Astrocyte of the spinal cord (primary cell): ENCODE results near the gene SPAG4.

Experiments
- DNase-seq: peaks from one replicate; pipeline ENCODE4 v3.0.0; 2011; ENCODE audit warnings: low read depth, low spot score
- H3K4me3 ChIP-seq: 2 replicates; pipeline ENCODE4 v1.5.1; 2011; ENCODE audit warnings: low read depth, mild to moderate bottlenecking, low read length, moderate library complexity
- in situ Hi-C: cut with HindIII; loops from 2 replicates; pipeline ENCODE4 v1.10.0; 2017; ENCODE audit warnings: low sequenced_read_pairs
- TF ChIP-seq, protein P1 (sequence below): IDR thresholded peaks from 2 replicates; pipeline ENCODE4 v1.5.1; 2012; ENCODE audit warnings: low read depth, mild to moderate bottlenecking, low read length, inconsistent platforms

SPAG4 gene

DNA sequence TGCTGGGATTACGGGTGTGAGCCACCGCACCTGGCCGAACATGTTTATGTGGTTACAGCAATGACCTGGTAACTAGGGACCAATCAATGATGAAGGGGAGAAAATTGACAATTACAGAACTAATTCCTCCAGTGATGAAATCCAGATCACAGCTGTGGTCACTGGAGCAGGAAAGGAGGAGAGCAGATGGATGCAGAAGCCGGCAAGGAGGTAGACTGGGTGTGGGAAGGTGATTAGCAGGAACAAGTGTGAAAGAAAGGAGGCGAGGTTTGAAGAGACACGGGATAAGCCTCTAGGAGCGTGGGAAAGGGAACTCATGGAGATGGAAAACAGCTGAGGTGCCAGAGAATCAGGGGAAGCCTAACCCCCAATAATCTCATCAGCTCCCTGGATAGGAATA, 17.2 kb upstream of the SPAG4 start:
- no peak overlapping the region for H3K4me3 ChIP-seq
- DNase-seq: no peak
- TF ChIP-seq, protein P1, sequence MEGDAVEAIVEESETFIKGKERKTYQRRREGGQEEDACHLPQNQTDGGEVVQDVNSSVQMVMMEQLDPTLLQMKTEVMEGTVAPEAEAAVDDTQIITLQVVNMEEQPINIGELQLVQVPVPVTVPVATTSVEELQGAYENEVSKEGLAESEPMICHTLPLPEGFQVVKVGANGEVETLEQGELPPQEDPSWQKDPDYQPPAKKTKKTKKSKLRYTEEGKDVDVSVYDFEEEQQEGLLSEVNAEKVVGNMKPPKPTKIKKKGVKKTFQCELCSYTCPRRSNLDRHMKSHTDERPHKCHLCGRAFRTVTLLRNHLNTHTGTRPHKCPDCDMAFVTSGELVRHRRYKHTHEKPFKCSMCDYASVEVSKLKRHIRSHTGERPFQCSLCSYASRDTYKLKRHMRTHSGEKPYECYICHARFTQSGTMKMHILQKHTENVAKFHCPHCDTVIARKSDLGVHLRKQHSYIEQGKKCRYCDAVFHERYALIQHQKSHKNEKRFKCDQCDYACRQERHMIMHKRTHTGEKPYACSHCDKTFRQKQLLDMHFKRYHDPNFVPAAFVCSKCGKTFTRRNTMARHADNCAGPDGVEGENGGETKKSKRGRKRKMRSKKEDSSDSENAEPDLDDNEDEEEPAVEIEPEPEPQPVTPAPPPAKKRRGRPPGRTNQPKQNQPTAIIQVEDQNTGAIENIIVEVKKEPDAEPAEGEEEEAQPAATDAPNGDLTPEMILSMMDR: no peak
- in situ Hi-C loops: no loop called here

DNA sequence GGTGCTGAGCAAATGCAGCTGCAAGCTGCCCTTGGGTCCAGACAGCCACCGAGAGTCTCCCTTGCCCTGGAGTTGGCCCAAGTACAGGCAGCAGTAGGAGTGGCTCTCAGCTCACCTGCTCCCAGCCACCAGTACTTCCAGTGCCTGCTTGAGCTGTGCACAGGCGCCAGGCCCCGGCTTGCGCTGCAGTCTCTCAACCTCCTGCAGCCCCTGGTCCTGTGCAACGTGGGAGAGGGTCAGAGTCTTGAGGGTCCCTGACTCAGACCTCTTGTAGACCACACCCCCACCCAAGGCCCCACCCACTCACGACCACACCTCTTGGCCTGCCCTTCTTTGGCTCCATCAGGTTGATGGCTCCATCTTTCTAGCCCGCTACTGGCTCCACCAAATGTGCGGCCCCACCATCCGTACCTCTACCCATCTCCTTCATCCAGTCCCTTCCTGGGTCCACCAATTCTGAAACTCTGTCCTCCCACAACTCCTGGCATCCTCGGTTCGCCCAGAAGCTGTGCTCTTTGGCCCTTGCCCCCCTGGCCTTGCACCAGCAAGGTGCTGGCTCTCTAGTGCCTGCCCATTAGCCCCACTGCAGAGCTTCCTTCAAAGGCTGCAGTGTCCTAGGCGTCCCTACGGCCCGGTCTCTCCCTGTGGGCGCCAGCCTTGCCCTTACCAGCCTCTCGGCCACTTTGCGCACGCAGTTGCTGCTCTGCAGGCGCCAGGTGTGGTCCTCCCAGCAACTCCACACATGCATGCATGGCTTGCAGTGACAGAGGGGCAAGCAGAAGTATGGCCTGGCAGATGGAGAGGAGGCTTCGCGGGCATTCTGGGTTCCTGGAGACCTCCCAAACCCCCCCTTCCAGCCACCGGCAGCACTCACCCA, 16.5 kb upstream of the SPAG4 start:
- no peak for DNase-seq
- in situ Hi-C loops: no loop called here
- TF ChIP-seq, protein P1: no peak

DNA sequence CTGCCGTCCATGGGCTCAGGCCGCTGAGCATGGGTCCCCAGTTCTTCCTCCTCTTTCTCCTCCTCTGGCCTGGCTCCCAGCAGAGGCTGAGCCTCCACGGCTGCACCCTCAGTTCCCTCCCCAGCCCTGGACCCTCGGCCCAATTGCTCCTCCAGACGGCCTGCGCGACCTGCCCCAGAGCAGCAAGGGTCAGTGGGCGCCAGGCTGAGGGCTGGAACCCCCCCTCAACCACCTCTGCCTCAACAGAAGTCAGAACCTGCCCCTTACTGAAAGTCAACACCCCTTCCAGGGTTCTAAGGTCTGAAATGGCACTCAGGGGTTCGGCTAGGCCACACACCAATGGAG, 15.9 kb upstream of the SPAG4 start:
- in situ Hi-C loops: no loop called here
- TF ChIP-seq, protein P1: no peak
- DNase-seq: no peak
- H3K4me3 ChIP-seq: no peak overlapping the region

More for the DNA sequence above, 16.5 kb upstream of the SPAG4 start:
- H3K4me3 ChIP-seq: no peak overlapping the region

DNA sequence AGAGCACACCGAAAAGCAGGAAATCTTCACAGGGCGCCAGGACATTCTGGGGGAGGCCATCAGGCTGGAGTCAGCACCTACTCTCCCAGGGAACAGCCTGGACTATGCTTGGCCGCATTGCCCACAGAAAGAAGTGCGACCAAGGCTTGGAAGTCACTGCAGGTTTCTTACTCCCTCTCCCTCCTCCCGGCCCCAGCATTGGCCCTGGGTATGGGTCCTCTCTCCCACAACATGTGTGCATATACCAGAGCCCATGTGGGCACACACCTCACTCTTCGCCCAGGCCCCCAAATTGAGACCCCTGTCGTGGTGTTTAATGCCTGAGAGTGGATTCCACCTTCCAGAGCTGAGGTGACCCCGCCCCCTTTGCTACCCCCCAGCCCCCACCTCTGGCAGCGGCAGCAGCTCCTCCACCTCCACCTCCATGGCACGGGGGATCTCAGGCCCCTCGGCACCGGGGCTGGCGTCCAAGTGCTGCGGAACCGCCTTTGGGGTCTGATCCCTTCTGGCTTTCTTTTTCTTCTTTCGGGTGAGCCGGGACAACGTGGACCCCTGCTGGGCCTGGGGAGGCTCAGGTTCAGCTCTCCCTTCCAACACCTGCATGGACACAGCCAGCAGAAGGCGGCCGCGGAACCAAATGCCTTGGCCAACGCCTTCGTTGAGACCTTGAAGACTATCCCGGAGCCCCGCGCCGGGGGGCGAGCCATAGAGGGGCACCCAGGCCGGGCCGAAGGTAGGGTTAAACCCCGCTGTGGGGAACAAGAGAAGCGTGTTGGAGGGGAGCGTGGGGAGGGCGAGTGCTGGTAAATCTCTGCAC, 15.2 kb upstream of the SPAG4 start:
- TF ChIP-seq, protein P1: no peak
- H3K4me3 ChIP-seq: peak overlapping the region; percentile 35
- in situ Hi-C loops: no loop called here
- DNase-seq: no peak

DNA sequence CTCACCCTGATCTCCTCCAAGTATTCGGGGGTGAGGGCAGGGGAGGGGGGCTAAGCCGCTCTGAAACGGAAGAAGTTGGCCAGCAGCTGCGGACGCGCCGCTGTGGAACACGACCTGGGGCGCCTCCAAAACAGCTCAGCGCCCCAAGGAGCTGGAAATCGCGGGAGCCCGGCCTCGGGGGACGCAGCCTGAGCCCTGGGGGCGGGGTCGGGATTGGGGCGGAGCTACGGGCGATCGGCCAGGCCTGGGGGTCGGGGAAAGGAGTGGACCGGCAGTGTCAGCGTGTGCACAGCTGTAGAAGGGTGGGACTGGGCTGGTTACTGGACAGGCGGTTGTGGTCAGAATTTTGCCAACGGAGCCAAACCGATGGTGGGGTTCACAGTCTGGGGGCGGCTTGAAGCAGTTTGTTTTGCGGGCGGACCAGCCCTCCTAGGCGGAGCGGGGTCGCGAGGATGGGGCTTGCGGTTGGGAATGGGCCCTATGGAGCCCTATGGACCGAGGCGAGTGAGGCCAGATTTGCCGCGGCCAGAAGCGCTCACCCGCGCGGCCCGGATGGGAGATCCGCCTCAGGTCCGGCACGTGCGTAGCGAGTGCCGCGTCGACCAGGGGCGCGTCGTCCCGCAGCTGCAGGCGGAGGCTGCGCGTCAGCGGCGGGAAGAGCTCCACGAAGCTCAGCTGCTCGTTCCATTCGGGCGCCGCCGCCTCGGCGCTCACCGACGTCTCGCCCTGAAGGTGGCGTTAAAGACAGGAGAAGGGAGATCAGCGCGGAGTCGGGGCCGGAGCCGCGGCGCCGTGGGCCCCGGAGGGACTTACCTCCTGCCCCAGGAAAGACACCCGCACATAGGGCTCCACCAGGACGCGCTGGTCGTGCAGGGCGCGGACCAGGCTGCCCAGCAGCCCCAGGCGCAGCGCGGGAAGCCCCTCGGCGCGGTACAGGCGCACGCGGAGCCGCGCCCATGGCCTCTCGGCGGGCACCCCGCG, 14.3 kb upstream of the SPAG4 start:
- in situ Hi-C loops: no loop called here
- H3K4me3 ChIP-seq: peak overlapping the region; percentile 35
- TF ChIP-seq, protein P1: peak; percentile 49
- DNase-seq: peak; percentile 73

DNA sequence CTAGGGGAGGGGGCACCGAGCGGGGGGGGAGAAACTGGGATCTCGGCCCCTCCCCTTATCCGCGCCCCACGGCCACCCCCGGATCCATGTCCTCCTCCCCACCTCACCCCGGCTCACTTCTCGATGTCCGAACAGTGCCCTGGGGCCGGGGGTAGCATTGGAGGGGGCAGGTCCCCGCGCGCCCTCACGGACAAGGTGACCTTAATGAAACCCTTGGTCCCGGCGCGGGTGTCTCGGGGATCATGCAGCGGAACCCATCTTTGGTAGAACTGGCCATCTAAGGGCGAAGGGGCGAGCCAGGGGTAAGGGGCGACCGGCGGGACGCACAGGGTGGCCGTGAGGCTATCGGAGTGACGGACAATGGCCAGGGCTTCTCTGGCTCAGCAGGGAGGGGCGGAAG, 13.6 kb upstream of the SPAG4 start:
- H3K4me3 ChIP-seq: no peak overlapping the region
- TF ChIP-seq, protein P1: no peak
- in situ Hi-C loops: no loop called here
- DNase-seq: no peak
